Esophagus mucosa (tissue), 1 donor: ENCODE measurements around the gene FBXW5. TPM values are rescaled to one million over a fixed set of nuclear protein-coding genes. Genes with fewer than 3 reads are reported as not detected.

Source experiments
- ATAC-seq: fragments of 200-7000 bp; cut with Tn5 transposase; one replicate; pipeline ENCODE4 v1.9.1; 2020
- total RNA-seq: library from RNA; stranded (reverse); gene quantifications from one replicate; pipeline ENCODE4 v1.2.4, GENCODE V29; 2023
- donor health status: DM: yes; HTN: yes; CAD: no.

Gene FBXW5
- total RNA-seq, result 71.9 TPM

GRCh38 chr9:136944519-136945332 is at the start of gene FBXW5, which contains the start of gene C8G:
Gene FBXW5 (minus strand): TSS chr9:136944738. CDS start chr9:136944083, 655 bp downstream.
Gene C8G (plus strand): TSS chr9:136945243. CDS start chr9:136945321, 78 bp downstream.
- ATAC-seq, result peak; percentile 77

- ATAC-seq, result no peak
These were observed 48.4 kb upstream of the FBXW5 start for GRCh38 chr9:136992819-136993369.

GRCh38 chr9:136991993-136992818 is 47.7 kb upstream of the FBXW5 start, which contains the start of gene PAXX:
Gene PAXX (plus strand): TSS chr9:136992422. CDS start chr9:136992444, 22 bp downstream.
- ATAC-seq, result peak; percentile 77

GRCh38 chr9:136990242-136990911 is 45.8 kb upstream of the FBXW5 start:
- no peak for ATAC-seq

GRCh38 chr9:136988872-136989271 is 44.3 kb upstream of the FBXW5 start:
- ATAC-seq, result no peak

GRCh38 chr9:136985853-136986252 is 41.3 kb upstream of the FBXW5 start:
- ATAC-seq, result no peak

- ATAC-seq, result no peak
These were observed 40.6 kb upstream of the FBXW5 start for GRCh38 chr9:136985027-136985602.

GRCh38 chr9:136984464-136985026 is 40.0 kb upstream of the FBXW5 start:
- ATAC-seq, result no peak

- no peak for ATAC-seq
These were observed 39.2 kb upstream of the FBXW5 start for GRCh38 chr9:136983656-136984314.

GRCh38 chr9:136983167-136983566 is 38.6 kb upstream of the FBXW5 start:
- no peak for ATAC-seq

GRCh38 chr9:136982232-136983051 is 37.9 kb upstream of the FBXW5 start, which contains the start of gene LCNL1:
Gene LCNL1 (plus strand): TSS chr9:136982993. CDS start chr9:136983587, 594 bp downstream.
- ATAC-seq, result no peak

GRCh38 chr9:136981588-136982231 is 37.2 kb upstream of the FBXW5 start:
- no peak for ATAC-seq

GRCh38 chr9:136980669-136981478 is 36.3 kb upstream of the FBXW5 start:
- no peak for ATAC-seq

- no peak for ATAC-seq
These were observed 35.4 kb upstream of the FBXW5 start for GRCh38 chr9:136979769-136980587.

GRCh38 chr9:136978865-136979544 is 34.5 kb upstream of the FBXW5 start:
- no peak for ATAC-seq

GRCh38 chr9:136978073-136978864 is 33.7 kb upstream of the FBXW5 start:
- ATAC-seq, result peak; percentile 49
